GM18502 (cell line): Measurements from ENCODE around the gene INF2.

ENCODE experiments used
- ATAC-seq: cut with Tn5 transposase; IDR thresholded peaks from one replicate; pipeline ENCODE4 v1.9.1; 2021; ENCODE audit warnings: mild to moderate bottlenecking; ENCODE audit not compliant: unreplicated experiment, poor library complexity

Gene INF2

DNA sequence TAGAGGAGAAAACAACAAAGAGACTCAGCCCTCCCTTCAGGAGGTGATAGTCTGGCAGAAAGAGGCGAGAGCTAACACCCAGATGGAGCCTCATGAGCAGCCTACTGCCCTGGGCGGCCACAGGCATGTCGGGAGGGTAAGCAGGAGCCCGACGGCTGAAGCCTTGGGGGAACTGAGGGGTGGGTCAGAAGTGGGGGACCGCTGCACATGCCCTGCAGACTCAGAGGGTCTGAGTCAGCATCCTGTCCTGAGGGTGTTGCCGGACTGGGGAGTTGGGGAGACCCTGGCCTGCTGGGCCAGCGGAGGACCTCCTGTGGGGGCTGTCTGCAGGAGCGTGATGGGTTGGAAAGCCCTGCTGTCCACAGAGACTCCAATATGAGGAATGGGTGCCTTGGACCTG lies 15.9 kb upstream of the INF2 start:
- no peak for ATAC-seq

DNA sequence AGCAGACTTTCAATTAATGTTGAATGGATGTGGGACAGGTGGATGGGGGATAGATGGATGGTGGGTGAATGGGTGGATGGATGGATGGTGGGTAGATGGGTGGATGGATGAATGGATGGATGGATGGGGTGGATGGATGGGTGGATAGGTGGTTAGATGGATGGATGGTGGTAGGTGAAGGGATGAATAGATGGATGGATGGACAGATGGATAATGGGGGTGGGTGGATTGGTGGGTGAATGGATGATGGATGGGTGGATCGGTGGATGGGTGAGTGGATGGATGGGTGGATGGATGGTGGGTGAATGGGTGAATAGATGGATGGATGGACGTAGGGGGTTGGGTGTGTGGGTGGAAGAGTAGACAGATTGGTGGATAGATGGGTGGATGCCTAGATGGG lies 14.0 kb upstream of the INF2 start:
- no peak for ATAC-seq

DNA sequence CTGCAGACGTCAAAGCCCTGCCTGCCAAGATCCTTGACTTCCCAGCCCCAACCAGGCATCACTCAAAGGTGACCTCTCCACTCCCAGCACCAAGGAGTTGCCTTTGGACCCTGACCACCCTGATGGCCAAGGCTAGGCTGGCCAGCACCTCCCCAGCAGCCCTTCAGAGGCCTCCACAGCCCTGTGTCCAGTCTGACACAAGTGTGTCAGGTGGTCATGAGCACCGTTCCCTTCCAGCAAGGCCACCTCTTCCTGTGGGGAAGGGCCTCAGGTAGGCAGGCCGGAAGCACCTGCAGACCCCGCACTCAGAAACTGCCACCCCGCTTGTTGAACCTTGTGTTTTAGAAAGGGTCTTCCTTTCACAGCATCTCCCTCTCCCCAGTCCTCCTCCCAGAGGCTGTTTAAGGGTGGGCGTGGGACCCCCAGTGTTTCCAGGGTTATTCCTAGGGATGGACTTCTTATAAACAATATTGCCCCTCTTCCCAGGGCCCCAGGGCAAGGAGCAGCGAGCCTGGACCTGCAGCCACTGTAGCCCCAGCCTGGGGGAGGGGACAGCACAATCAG lies 13.2 kb upstream of the INF2 start:
- no peak for ATAC-seq

DNA sequence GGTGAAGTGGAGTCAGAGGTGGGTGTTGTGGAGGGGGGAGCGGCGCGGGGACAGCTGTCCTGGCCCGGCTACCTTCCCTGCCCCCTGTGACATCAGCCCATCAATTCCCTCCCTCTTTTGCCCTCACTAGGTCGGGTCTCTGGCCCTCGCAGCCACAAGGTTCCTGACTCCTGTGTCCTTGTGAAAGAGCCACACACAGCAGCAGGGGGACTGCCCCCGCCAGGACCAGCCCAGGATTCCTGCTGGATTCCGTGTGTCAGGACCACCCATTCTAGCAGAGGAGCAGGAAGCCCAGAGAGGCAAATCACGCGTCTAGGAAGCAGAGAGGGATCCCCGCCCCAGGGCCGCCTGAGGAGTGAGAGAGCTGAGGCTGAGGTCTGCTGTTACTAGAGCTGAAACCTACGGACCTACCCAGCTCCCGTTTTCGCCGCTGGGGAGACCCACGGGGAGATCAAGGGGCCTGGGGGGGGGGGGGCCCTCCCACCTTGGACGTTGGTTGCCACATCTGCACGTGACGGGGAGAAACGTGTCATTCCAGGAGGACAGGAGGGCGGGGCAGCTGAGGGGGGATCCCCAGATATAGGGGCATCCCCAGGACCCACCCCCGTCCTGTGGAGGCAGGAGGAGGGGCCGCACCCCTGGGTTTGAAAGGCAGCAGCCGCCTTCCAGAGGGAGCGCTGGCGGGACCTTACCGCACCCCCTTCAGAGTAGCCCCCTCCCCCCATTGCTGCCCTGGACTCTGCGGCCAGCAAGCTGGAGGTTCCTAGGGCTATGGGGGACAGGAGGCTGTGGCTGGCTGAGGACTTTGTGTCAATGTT lies 12.5 kb upstream of the INF2 start:
- peak; percentile 29 for ATAC-seq

DNA sequence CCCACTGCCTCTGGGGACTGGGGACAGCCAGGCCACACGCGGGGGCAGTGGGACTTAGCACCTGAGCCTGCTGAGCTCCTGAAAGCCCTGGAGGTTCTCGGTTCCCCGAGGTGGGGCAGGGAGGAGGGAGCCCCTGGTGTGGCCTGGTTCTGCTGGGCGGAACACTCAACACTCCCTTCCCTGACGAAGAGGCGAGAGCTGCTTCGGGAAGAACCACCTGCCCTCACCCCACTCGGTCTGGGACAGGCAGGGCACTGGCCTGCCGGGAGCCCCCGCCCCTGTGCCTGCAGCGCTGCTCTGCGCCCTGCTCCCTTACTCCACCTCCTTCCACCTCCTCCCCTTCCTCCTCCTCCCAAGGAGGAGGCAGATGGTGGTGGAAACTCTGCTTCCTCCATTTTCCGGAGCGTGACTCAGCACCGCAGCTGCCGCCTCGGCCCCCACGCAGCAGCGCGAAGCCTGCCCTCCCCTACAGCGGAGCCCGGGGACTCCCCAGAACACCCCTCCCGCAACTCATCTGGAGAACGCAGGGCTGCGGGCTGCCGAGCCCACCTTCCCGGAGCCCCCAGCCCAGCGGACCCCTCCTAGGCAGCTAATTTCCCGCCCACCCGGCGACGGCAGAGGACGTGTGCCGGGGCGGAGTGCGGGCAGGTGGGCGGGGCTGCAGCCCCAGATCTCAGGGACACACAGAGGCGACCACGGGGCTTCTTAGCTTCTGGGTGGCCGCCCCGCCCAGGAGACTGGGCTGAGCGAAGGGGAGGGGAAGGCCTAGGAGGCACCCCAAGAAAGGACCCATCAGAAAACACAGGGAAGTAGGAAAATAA lies 11.7 kb upstream of the INF2 start:
- ATAC-seq: peak; percentile 55

DNA sequence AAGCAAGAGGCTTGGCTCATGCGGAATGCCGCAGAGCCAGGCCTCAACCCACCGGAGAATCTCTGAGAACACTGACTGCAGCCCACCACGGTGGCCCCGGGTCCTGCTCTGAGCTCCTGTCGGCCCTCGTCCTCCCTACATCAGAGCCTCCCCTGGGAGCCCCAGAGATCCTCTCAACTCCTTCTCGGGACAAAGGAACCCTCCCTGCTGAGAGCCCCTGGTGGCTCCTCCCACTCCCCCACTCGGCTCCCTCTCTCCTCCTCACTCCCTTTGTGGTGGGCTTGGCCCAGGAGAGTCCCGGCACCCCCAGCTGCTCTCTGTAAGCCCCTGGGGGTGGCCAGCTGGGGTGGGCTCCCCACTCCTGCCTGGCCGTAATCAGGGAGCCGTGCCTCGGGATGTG lies 11.1 kb upstream of the INF2 start:
- peak; percentile 5 for ATAC-seq

DNA sequence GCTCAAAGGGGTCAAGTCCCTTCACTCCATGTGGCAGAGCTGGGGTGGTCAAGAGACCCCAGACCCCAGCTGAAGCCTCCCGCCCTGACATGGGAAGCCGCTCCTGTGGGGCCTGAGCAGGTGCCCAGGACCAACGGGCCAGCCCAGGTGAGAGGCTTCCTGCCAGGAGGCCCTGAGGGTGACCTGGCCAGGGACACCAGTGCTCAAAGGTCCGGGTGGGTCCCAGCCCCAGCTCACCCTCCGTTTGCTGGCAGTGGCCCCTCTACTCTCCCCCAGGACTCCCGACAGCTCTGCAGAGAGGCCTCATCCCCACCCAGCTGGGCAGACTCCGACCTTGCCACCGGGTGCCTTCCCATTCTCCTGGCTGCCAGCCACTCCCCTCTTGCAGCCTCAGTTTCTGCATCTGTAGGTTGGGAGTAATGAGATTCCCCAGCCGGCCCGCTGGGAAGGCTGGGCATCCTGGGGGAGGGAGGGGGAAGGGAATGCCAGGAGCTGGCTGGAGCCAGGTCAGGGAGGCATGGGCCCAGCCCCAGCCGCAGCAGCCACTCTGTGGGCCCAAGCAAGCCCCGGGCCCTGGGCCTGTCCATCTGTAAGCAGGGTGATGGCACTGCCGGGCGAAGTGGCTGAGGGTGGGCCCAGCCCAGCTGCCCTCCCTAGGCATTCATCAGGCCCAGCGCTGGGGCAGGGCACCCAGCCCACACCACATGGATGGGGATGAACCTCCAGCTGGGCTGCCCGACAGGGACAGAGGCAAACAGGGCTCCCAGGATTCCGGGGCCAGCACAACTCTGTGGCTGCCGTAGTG lies 10.3 kb upstream of the INF2 start:
- no peak for ATAC-seq

DNA sequence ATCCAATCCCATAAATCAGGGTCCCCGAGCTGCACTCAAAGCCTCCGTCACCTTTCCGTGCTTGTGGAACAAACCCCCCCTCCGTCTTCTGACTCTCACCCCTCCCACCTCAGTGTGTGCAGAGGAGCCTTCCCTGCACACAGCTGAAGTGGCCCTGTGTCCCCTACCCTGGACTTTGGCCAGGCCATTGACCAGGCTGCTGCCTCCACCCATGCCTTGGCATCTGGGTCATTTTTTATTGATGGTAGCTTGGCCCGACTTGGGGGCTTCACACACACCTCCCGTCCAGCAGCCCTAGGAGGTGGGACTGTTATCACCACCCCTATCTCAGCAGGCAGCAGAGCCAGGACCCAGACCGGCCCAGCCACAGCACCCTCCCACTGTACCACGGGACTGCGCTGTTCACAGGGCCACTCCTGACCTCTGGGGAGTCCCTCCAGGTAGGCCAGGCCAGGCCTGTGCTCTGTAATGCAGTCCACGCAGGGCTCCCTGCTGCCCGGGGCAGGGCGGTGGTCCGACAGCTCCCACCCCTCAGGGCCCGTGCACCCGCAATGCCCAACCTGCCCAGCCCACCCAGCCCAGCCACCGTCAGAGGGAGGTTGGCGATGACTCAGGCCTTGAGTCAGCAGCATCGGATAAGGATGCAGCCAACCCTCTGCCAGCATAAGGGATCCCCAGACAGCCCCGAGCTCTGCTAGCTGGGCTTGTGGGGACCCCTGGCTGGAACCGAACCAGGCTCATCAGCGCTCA lies 9.2 kb upstream of the INF2 start:
- ATAC-seq: no peak

DNA sequence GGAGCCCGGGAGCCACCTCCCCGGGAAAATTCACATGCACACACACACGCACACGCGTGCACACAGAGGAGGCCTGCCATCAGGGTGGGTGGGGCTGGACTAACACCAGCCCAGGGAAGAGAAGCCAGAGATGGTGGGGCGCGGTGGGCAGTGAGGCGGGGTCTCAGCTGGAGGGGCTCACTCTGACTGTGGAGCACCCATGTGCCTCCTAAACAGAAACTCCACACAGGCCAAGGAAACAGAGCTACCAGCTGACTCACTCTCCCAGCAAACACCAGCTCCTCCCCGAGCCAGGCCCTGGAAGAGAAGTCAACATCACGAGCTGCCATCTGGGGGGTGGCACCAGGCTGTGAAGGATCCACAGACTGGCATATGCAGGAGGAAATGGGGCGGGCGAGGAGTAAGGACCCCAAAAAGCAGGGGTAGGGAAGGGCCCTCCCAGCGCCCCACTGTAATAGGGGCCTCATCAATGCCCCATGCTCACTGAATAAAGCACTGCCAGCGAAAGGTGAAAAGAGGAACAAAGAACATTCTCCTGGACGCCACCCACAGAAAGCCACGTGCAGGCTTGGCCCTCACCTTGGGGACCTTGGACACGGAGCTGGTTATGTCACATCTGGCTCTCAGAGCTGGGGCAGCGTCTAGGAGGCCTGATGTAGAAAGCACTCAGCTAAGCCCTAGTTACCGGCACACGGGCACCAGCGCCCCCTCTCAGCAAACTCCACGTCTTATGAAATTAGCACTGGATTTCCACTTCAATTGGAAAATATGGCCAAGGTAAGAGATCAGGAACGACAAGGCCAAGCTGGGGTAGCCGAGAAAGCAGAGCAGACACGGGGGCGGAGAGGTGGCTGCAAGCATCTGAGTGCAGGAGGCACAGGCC lies 8.4 kb upstream of the INF2 start:
- peak; percentile 53 for ATAC-seq

DNA sequence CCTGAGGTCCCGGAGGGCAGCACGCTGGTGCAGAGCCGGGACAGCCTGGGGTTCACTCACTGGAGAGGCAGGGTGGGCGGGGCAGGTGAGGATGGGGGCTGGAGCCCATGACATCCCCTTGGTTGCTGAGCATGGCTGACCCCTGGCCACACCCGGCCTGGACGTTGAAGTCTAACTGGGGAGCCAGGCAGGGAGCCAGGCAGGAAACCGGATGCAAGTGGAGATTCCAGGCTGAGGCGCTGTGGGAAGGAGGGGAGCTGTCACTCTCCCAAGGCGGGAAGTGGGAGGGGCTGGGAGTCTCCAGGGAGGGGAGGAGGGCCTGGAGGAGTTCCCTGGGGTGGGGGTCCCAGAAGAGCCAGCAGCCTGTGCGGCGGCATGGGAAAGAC lies 7.7 kb upstream of the INF2 start:
- ATAC-seq: no peak

DNA sequence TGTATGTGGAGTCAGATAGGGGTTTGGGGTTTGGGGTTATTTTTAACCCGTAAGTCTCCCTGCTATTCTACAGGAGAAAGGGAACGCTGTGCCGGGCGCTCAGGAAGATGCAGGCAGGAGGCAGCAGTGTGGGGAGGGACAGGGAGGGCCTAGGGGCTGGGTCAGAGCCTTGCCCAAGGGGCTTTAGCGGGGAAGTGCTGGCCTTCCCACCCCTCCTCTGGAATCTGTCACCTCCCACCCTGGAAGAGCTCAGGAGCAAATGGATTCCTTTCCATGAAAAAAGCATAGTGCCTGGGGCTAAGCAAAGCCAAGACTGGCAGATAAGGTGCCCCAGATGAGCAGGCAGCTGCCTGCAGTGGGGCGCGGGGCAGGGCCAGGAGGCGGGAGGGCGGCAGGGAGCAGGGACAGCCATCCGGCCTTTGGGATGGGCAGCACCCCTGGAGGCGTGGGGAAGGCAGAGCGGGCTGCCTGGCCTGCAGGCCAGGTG lies 7.3 kb upstream of the INF2 start:
- ATAC-seq: no peak

DNA sequence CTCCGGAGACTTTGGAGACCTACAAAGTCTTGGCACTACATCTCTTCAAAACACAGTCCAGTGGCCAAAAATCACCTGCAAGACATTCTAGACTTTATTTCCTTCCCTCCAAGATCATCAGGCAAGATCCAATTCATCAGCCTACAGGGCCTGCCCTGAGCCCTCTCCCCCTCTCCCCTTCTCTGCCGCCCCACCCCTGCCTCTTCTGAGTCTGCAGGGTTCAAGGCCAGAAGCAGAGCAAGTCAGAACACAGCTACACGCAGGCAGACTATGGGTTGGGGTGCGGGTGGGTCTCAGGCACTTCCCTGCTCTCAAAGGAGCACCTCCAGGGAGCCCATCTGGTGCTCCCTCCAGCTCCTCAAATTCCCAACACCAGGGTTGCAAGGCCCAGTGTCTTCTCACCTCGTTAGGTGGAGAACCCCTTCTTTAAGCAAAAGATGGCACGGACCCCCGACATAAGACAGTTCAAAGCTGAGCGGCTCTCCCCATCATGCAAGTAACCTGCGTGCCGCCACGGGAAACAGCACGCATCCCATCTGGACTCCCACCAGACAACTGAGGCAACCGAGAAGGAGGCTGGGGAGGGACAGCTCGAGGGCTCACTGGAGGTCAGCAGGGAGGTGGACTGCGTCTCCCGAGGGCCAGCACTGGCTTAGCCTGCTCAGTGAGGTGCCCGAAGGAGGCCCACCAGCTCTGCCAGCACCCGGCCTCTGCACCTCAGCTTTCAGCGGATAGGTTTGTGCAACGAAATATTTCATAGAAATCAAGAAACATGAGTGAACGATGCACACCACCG lies 5.6 kb upstream of the INF2 start:
- ATAC-seq: no peak

DNA sequence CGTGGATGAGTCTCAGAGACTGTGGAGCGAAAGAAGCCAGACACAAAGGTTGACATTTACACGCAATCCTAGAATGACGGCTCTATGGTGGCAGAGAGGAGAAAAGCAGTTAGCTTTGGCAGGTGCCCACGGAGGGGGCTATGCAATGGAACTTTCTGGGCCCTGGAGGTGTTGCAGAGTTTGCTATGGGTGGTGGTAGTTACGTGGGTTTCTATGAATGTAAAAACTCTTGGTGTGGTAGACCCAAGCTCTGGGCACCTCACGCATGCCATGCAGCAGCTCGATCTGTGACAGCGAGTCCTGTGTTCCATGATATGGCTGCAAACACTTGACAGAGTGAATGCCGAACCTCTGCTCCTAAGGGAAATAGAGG lies 5.0 kb upstream of the INF2 start:
- no peak for ATAC-seq

DNA sequence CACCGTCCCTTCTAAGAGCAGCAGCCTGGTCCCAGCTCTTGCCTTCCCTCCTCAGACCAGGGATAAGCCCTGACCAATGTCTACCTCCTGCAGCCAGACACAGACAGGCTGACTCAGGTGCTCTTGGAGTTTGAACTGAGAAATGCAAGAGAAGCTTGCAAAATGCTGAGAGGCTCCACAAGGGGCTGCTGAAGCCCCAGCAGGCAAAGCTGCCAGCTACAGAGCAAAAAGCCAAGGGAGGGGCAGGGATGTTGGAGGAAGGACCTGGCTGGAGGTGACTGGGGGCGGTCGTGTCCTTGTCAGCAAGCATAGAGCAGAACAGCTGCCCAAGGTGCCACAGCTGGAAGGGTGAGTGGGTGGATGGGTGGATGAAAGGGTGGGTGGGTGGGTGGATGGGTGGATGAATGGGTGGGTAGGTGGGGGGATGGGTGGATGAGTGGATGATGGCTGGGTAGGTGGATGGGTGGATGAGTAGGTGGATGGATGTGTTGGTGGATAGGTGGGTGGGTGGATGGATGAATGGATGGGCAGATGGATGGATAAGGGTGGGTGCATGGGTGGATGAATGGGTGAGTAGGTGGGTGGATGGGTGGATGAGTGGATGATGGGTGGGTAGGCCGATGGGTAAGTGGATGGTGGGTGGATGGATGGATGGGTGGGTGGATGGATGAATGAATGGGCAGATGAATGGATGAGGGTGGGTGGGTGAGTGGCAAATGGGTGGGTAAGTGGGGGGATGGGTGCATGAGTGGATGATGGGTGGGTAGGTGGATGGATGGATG lies 4.0 kb upstream of the INF2 start:
- ATAC-seq: no peak

DNA sequence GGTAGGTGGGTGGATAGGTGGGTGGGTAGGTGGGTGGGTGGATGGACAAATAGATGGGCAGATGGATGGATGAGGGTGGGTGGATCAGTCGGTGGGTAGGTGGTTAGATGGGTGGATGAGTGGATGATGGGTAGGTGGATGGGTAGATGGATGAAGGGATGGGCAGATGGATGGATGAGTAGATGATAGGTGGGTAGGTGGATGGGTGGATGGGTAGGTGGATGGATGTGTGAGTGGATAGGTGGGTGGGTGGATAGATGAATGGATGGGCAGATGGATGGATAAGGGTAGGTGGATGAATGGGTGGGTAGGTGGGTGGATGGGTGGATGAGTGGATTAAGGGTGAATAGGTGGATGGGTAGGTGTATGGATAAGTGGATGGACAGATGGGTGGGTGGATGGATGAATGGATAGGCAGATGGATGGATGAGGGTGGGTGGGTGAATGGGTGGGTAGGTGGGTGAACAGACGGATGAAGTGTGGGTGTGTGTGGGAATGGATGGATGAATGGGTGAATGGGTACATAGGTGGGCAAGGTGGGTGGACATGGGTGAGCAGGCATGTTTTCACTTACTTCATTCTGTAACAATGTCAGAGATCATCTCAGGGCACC lies 3.3 kb upstream of the INF2 start:
- ATAC-seq: no peak

DNA sequence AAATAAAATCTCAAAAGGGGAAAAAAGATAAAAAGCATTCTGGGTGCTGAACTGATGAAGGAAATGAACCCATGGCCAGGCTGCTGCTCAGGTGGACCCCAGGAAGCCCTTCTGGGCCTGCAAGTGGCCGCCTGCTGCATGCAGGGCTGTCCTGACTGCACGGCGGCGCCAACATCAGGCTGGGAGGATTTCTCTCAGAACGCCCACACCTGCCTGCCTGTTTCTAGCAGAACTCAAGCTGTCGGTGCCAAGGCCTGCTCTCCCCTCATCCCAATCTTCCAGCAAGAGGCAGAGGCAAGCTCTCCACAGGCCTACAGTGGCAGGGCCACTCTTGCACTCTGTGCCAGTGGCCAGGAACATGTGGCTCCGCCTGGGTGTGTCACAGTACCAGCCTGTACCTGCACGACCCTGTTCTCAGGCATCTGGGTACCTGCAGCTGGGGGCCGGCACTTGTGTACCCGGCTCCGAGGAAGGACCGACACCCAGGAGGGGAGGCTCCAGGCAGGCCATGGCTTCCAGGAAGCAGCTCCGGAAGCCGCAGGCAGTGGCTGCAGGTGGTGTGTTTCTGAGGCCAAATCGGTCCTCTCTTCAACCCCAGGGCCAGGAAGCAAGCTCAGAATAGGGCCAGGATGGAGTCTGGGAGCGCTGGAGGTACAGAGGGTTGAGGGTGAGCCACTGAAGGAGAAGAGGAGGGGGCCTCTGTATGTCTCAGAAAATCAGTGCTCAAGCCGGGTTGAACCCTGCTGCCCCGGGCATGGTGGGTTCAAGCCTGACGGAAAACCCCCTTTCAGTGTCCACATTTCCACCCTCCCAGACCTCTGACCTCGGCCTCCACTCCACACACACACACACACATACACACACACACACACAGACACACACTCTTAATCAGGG lies 2.5 kb upstream of the INF2 start:
- no peak for ATAC-seq
